CD4-positive, alpha-beta T cell treated with Interleukin-1 beta for 1 hour (primary cell): ENCODE results near the gene PDGFD.

ENCODE experiments used
- DNase-seq, 2 donors: peaks; one replicate each; pipeline ENCODE4 v3.0.0-alpha.2; 2020 to 2022

PDGFD gene

DNA sequence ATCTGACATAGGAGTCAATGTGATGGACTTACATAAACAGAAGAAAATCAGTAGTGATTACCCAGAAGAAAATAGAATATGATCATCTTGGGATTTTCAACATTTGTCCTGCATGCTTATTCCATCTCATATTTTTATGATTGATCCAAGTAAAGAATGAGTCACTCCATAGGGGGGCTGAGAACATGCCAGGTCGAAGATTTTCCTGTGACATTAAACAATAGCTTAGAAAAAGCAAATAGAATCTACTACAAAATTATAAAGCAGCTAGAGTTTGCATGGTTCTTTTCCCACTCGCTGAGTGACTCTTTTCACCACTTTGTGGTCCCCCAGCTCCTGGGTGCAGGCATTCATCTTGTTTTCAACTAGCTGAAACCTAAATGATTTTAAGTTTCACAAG, 71.2 kb downstream of the PDGFD start:
- no peak for DNase-seq

- no peak for DNase-seq
Observed at GRCh38 chr11:104091281-104092096, 72.5 kb downstream of the PDGFD start.

GRCh38 chr11:104090767-104091166, 73.2 kb downstream of the PDGFD start:
- DNase-seq, result no peak

GRCh38 chr11:104089481-104089880, 74.5 kb downstream of the PDGFD start:
- no peak for DNase-seq

DNA sequence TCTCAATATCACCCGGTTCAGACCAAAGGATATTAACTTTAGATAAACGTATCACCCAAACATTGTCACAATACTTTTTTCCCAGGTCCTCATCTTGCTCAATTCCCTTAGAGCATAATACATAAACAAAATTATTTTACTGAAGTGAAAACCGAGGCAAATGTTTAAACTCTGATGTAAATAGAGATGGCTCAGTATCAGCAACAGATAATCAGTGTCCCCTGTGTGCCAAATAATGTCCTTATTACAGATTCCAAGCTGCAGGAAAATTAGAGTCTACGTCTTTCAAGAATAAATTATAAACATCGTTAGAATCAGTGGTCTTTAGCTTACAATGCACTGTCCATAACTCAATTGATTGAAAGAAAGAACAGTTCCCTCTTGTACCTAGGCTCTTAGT, 77.3 kb downstream of the PDGFD start:
- DNase-seq, result no peak

DNA sequence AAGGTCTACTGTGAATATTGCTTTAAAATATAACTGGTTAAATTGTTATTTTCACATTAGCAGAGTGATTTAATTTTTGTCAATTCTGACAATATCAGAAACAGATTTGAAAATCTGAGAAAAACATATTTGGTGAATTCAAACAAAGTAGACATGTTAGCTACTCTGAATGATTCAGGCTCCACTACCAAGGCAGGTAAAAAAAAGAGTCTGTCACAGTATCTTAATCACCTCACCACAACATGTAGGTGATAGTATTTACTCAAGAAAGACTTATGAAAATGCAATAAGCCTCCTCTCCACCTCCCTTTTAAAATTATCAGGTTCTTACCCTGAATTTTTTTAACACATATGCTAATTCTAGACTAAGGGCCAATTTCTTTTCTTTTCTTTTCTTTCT, 85.0 kb downstream of the PDGFD start:
- DNase-seq, result no peak

DNA sequence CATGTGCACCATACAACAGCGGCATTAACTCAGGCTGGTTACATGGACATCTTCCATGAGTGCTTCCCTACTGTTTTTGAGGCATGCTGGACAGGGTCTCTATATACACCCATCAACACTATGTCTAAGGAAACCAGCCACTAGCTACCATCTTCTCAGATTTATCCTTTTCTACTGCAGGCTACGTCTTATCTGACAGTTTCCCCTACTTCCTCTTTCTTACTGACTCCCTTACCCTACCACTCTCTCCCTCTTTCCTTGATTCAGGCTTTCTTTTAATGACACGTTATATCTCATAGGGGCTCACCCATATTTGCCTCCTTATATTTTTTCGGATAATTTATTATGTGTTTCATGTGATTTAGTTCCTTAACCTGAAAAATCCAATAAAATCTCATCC, 85.7 kb downstream of the PDGFD start:
- no peak for DNase-seq

- no peak for DNase-seq
Observed at GRCh38 chr11:104076455-104076854, 87.5 kb downstream of the PDGFD start.

DNA sequence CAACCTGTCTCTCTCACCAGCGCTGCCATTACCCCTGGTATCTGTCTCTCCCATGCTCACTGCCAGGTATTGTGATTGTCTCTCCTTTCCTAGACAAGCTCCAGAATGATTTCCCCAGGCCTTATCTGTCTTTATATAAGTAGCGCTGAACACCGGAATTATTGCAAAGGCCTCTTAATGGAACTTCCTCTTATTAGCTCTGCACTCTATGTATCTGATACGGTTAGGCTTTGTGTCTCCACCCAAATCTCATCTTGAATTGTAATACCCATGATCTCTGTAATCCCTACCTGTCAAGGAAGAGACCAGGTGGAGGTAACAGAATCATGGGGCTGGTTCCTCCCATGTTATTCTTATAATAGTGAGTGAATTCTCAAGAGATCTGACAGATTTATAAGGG, 88.2 kb downstream of the PDGFD start:
- DNase-seq, result no peak

- no peak for DNase-seq
Observed at GRCh38 chr11:104075091-104075490, 88.9 kb downstream of the PDGFD start.

DNA sequence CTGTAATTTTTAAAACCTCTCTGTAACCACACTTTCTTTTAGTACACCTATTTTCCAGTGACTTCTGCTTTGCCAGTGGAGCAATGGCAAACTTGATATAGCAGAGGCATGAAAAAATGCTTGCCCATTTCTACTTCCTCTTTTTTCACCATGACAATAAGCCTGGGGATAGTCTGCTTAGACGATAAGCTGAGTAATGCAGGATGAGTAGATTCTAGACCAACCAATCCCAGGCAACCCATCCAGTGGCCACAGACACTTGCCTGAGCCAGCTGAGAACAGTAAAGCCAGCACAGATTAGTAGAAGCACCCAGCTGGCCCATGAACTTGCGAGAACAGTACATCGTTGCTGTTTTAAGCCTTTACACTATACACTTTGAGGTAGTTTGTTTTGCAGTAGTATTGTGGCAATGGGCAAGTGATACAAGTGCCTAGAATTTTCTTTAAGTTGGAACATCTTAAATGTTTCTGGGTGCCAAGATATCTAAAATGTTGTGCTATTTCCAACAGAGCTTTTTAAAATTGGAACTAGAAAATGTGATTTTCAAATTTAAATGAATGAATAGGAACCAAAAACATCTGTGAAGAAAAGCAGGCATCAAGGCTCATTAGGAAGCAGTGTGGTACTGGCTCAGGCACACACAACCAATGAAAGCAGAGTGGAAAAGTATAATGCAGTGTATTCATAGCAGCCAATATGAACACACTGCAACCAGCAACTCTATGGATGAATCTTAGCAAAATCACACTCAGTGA, 89.8 kb downstream of the PDGFD start:
- peak in 1 of 2 donors; percentile 33 for DNase-seq

GRCh38 chr11:104067534-104067933, 96.4 kb downstream of the PDGFD start:
- DNase-seq, result no peak

GRCh38 chr11:104064034-104064630, 99.8 kb downstream of the PDGFD start:
- no peak for DNase-seq

- no peak for DNase-seq
Observed at GRCh38 chr11:104061853-104062521, 102.0 kb downstream of the PDGFD start.

DNA sequence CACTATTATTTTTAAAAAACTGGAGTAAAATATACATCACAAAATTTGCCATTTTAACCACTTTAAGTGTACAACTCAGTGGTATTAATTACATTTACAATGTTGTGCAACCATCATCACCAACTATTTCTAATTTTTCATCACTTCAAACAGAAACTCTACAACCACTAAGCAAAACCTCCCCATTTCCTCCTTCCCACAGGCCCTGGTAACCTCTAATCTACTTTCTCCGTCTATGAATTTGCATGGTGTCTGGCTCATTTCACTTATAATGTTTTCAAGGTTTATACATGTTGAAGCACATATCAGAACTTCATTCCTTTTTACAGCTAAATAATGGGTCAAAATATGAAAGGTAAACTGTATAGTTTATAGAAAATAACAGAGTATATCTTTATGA, 103.1 kb downstream of the PDGFD start:
- DNase-seq, result no peak

- DNase-seq, result no peak
Observed at GRCh38 chr11:104060004-104060794, 103.7 kb downstream of the PDGFD start.

GRCh38 chr11:104058680-104059079, 105.3 kb downstream of the PDGFD start:
- DNase-seq, result no peak

DNA sequence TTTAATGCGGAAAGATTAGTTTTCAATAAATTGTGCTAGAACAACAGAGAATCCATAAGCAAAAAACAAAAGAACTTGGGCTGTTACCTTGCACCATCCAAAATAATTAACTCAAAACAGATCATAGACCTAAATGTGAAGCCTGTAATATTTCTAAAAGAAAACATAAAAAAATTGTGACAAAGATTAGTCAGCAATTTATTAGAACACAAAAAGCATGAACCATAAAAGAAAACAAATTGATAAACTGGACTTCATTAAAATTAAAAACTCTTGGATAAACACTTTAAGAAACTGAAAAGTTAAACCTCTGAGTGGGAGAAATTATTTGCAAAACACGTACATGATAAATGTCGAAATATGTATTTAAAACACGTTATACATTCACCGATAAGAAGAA, 106.0 kb downstream of the PDGFD start:
- DNase-seq, result no peak

GRCh38 chr11:104055596-104055995, 108.4 kb downstream of the PDGFD start:
- no peak for DNase-seq

DNA sequence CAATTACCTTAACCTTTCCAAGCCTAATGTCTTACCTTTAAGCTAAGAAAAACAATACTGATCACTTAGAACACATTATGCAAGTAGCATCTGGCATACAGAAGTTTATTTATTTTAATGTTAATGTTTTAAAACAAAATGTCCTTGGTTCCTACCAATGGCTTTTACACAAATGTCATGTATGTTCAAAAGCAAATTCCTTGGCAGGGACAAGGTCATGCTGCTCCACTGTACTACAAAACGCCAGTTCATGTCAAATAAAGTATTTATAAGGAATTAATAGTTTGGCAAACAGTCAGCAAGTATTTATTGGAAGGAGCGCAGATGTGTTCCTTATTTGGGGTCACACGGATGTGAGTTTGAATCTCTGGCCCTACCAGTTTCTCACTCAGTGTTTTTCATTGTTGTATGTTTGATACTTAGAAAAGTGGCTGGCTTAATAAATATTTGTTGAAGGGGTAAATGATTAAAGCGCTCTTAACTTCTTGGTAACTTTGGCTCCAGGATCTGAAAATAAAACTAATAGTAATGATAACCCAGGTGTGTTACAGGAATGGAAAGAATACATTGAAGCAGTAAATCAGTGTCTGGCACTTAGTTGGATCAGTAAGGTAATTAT, 108.9 kb downstream of the PDGFD start:
- DNase-seq, result no peak

GRCh38 chr11:104053743-104054478, 110.0 kb downstream of the PDGFD start:
- DNase-seq, result no peak
